ENCODE data around the gene HRK. TPM values are rescaled to one million over a fixed set of nuclear protein-coding genes. Genes with fewer than 3 reads are reported as not detected.

HRK gene
- total and polyA plus RNA-seq, 10 of the 15 experiments (the other 5 are each of a cell fraction or from before 2014, with no cell fraction given): not detected

DNA sequence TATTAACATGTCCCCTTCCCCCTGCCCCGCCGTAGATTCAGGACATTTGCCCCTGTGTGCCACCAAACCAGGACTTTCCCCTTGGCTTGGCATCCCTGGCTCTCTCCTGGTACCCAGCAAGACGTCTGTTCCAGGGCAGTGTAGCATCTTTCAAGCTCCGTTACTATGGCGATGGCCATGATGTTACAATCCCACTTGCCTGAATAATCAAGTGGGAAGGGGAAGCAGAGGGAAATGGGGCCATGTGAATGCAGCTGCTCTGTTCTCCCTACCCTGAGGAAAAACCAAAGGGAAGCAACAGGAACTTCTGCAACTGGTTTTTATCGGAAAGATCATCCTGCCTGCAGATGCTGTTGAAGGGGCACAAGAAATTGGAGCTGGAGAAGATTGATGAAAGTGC is 28.9 kb downstream of the HRK start (continued):
- TF ChIP-seq, protein P1, sequence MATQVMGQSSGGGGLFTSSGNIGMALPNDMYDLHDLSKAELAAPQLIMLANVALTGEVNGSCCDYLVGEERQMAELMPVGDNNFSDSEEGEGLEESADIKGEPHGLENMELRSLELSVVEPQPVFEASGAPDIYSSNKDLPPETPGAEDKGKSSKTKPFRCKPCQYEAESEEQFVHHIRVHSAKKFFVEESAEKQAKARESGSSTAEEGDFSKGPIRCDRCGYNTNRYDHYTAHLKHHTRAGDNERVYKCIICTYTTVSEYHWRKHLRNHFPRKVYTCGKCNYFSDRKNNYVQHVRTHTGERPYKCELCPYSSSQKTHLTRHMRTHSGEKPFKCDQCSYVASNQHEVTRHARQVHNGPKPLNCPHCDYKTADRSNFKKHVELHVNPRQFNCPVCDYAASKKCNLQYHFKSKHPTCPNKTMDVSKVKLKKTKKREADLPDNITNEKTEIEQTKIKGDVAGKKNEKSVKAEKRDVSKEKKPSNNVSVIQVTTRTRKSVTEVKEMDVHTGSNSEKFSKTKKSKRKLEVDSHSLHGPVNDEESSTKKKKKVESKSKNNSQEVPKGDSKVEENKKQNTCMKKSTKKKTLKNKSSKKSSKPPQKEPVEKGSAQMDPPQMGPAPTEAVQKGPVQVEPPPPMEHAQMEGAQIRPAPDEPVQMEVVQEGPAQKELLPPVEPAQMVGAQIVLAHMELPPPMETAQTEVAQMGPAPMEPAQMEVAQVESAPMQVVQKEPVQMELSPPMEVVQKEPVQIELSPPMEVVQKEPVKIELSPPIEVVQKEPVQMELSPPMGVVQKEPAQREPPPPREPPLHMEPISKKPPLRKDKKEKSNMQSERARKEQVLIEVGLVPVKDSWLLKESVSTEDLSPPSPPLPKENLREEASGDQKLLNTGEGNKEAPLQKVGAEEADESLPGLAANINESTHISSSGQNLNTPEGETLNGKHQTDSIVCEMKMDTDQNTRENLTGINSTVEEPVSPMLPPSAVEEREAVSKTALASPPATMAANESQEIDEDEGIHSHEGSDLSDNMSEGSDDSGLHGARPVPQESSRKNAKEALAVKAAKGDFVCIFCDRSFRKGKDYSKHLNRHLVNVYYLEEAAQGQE (IDR thresholded peaks at IDR 0.05; ENCODE audit: low read depth, low read length): no peak

DNA sequence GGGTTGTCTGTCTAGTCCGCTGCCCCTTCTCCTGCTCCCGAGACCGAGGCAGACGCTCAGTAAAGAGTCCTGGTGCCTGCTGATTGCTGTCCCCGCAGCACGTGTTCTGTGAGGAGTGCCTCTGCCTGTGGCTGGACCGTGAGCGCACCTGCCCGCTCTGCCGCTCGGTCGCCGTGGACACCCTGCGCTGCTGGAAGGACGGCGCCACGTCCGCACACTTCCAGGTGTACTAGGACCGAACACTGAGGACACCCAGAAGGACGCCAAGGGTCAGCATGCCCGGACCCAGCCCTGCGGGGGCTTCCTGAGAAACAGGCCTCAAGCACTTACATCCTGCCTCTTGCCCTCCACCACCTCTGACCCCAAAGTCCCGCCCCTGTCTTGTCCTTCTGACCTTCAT is 32.0 kb downstream of the HRK start:
- POLR2A ChIA-PET: no interaction called here
- no peaks in the 10 kb centered on the region for H3K36me3 ChIP-seq (ENCODE audit: control insufficient read depth in 2 of 2, insufficient read depth in 2 of 2, low read length in 1 of 2)
- ATAC-seq (no peak), FAIRE-seq (no peak), DNase-seq (ENCODE audit: low read depth, low spot score) (no peak)
- H3K9ac ChIP-seq (ENCODE audit: control insufficient read depth, insufficient read depth, low read length): no peak overlapping the region
- H3K4me2 ChIP-seq (ENCODE audit: control insufficient read depth, insufficient read depth): no peak overlapping the region
- no peak overlapping the region for H3K4me3 ChIP-seq
- RAD21 ChIA-PET (ENCODE audit: unreplicated experiment): no interaction called here
- H3K4me1 ChIP-seq (ENCODE audit: control insufficient read depth, insufficient read depth, low read length): no peaks in the 10 kb centered on the region
- H2AFZ ChIP-seq (ENCODE audit: control insufficient read depth, low read depth, low read length): no peak overlapping the region
- SMC1A ChIA-PET (ENCODE audit: uncharacterized antibody, unreplicated experiment): no interaction called here
- H3K9me3 ChIP-seq (replicated peaks; ENCODE audit: control insufficient read depth, insufficient read depth, low read length): no peaks in the 10 kb centered on the region
- intact Hi-C loops (cut with micrococcal nuclease; ENCODE audit: unreplicated experiment): no loop called here
- 95% methylated on average over 23 of the region's 23 CpGs for WGBS (ENCODE audit: insufficient coverage, insufficient replicate concordance, low lambda C conversion rate, missing lambda C conversion rate)
- H4K20me1 ChIP-seq (ENCODE audit: control insufficient read depth, insufficient read depth): no peaks in the 10 kb centered on the region
- no peaks in the 10 kb centered on the region for H3K79me2 ChIP-seq (ENCODE audit: control insufficient read depth, insufficient read depth, low read length)
- no peak overlapping the region for H3K27ac ChIP-seq (ENCODE audit: control insufficient read depth, insufficient read depth)
- CTCF ChIA-PET: no interaction called here
- BruUV-seq (replicated peaks): no TSS peak
- H3K27me3 ChIP-seq (replicated peaks in 1 of 2; ENCODE audit: control insufficient read depth in 2 of 2, insufficient read depth in 2 of 2, low read length in 1 of 2): no peaks in the 10 kb centered on the region
- in situ Hi-C loops (cut with MboI): no loop called here
- TF ChIP-seq BACH1 (IDR thresholded peaks at IDR 0.05; ENCODE audit: borderline replicate concordance): no peak
- no peak for TF ChIP-seq JUND (IDR thresholded peaks at IDR 0.05; ENCODE audit: low read depth, low read length)
- no peak for TF ChIP-seq RBBP5 (conservative IDR thresholded peaks at IDR 0.05)
- TF ChIP-seq YBX1 (IDR thresholded peaks at IDR 0.05): no peak
- TF ChIP-seq SMAD1 (IDR thresholded peaks at IDR 0.05; ENCODE audit: low read depth, partially characterized antibody): no peak
- TF ChIP-seq, protein P2, sequence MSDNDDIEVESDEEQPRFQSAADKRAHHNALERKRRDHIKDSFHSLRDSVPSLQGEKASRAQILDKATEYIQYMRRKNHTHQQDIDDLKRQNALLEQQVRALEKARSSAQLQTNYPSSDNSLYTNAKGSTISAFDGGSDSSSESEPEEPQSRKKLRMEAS (IDR thresholded peaks at IDR 0.05; ENCODE audit: low read depth, low read length): no peak
- no peak for TF ChIP-seq SRF (IDR thresholded peaks at IDR 0.05; ENCODE audit: low read depth in 2 of 2, low read length in 2 of 2)
- no peak for TF ChIP-seq BRCA1 (IDR thresholded peaks at IDR 0.05; ENCODE audit: low read depth, low read length)
- no peak for TF ChIP-seq MTA2 (IDR thresholded peaks at IDR 0.05; ENCODE audit: low read depth)
- no peak for TF ChIP-seq HDGF (IDR thresholded peaks at IDR 0.05)
- TF ChIP-seq JUNB (IDR thresholded peaks at IDR 0.05): no peak
- no peak for TF ChIP-seq RAD21 (IDR thresholded peaks at IDR 0.05; ENCODE audit: insufficient read depth, low read depth, low read length)
- TF ChIP-seq, protein P3, sequence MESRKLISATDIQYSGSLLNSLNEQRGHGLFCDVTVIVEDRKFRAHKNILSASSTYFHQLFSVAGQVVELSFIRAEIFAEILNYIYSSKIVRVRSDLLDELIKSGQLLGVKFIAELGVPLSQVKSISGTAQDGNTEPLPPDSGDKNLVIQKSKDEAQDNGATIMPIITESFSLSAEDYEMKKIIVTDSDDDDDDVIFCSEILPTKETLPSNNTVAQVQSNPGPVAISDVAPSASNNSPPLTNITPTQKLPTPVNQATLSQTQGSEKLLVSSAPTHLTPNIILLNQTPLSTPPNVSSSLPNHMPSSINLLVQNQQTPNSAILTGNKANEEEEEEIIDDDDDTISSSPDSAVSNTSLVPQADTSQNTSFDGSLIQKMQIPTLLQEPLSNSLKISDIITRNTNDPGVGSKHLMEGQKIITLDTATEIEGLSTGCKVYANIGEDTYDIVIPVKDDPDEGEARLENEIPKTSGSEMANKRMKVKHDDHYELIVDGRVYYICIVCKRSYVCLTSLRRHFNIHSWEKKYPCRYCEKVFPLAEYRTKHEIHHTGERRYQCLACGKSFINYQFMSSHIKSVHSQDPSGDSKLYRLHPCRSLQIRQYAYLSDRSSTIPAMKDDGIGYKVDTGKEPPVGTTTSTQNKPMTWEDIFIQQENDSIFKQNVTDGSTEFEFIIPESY (IDR thresholded peaks at IDR 0.05): no peak
- TF ChIP-seq RCOR1 (conservative IDR thresholded peaks at IDR 0.05; ENCODE audit: low read depth, low read length): no peak
- no peak for TF ChIP-seq SUPT20H (IDR thresholded peaks at IDR 0.05; ENCODE audit: borderline replicate concordance, control insufficient read depth, low read depth, low read length)

Measured in GM12878 (cell line).